NCI-H2196 (cell line): ENCODE measurements around the gene SLC26A11.

Experiments
- DNase-seq: peaks from one replicate; lab custom pipeline; 2025; ENCODE audit not compliant: unreplicated experiment; lab: John Stamatoyannopoulos, UW

The SLC26A11 gene

GRCh38 chr17:80277751-80278671 is 57.8 kb downstream of the SLC26A11 start:
- DNase-seq: peak; percentile 90

GRCh38 chr17:80279895-80280294 is 59.7 kb downstream of the SLC26A11 start:
- peak; percentile 60 for DNase-seq

GRCh38 chr17:80281516-80281915 is 61.3 kb downstream of the SLC26A11 start:
- DNase-seq: no peak

- DNase-seq: peak; percentile 56
Observed at GRCh38 chr17:80283116-80283852, 63.1 kb downstream of the SLC26A11 start.

- DNase-seq: no peak
Observed at GRCh38 chr17:80284631-80285030, 64.4 kb downstream of the SLC26A11 start.

GRCh38 chr17:80285237-80285920 is 65.2 kb downstream of the SLC26A11 start:
- no peak for DNase-seq

GRCh38 chr17:80286638-80286960 is 66.4 kb downstream of the SLC26A11 start:
- no peak for DNase-seq

- DNase-seq: no peak
Observed at GRCh38 chr17:80287038-80287437, 66.8 kb downstream of the SLC26A11 start.

- no peak for DNase-seq
Observed at GRCh38 chr17:80287806-80288567, 67.8 kb downstream of the SLC26A11 start.

GRCh38 chr17:80289616-80290015 is 69.4 kb downstream of the SLC26A11 start:
- no peak for DNase-seq

- DNase-seq: no peak
Observed at GRCh38 chr17:80290156-80290555, 69.9 kb downstream of the SLC26A11 start.

GRCh38 chr17:80291260-80291659 is 71.0 kb downstream of the SLC26A11 start:
- DNase-seq: no peak

- DNase-seq: no peak
Observed at GRCh38 chr17:80291691-80292487, 71.7 kb downstream of the SLC26A11 start.

GRCh38 chr17:80292521-80292971 is 72.3 kb downstream of the SLC26A11 start:
- DNase-seq: no peak

- DNase-seq: no peak
Observed at GRCh38 chr17:80294210-80294609, 74.0 kb downstream of the SLC26A11 start.

- DNase-seq: no peak
Observed at GRCh38 chr17:80294653-80295052, 74.4 kb downstream of the SLC26A11 start.

- DNase-seq: no peak
Observed at GRCh38 chr17:80295146-80295545, 74.9 kb downstream of the SLC26A11 start.

- no peak for DNase-seq
Observed at GRCh38 chr17:80295559-80295958, 75.3 kb downstream of the SLC26A11 start.

GRCh38 chr17:80296221-80296620 is 76.0 kb downstream of the SLC26A11 start:
- no peak for DNase-seq

- DNase-seq: peak; percentile 86
Observed at GRCh38 chr17:80297996-80298560, 77.9 kb downstream of the SLC26A11 start.
